ENCODE measurements around the gene MYOF. TPM values are rescaled to one million over a fixed set of nuclear protein-coding genes. Genes with fewer than 3 reads are reported as not detected.

Gene MYOF
- polyA plus RNA-seq, 3 donors, result 9.7 to 29.1 (median 14.5) TPM

DNA sequence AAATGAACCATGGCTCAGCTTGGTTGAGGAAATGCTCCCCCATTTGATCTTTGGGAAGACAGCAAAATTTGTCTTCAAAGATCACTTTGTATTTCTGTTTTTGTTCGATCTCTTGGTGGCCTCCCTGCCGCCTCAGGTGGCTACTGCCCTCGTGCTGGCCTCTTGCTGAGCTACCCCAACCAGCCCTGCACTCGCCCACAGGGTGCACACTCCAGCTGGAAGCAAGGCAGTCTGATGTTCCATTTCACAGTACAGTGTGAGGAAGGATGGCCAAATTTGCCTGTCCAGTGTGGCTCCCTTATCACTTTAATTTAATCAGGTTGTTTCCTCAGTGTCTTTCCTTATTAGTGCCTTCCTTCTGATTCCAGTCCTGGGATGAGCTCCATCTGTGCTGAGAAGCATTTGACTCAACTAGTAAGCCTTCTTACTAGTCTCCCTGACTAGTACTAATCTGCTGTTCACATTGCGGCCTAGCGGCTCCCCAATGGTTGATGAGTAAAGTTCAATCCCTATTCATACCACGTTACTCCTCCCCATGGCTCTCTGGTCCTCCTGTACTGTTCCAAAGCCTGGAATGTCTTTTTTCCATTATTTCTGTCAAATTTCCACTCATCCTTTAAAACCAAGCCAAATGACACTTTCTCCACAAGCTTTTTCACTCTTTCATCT lies 8.2 kb downstream of the MYOF start:
- no peak overlapping the region for H3K4me3 Mint-ChIP-seq
- H3K36me3 Mint-ChIP-seq, result peaks cover 21 to 34% of the 10 kb centered on the region in 2 donors
- Histone ChIP-seq H3K4me2 (replicated peaks; ENCODE audit: extremely low read depth, low read length, poor library complexity, severe bottlenecking) (no peak overlapping the region), H2AFZ (ENCODE audit: insufficient read depth, low read depth, low read length, poor library complexity, severe bottlenecking) (no peak overlapping the region), H3K9me3 (replicated peaks in 1 of 2; ENCODE audit: control insufficient read depth in 1 of 2, insufficient read depth in 1 of 2, low read length in 2 of 2) (no peaks in the 10 kb centered on the region), H3K27me3 (ENCODE audit: control insufficient read depth in 2 of 2, insufficient read depth in 2 of 2, low read length in 2 of 2) (no peaks in the 10 kb centered on the region), H3K79me2 (ENCODE audit: insufficient read depth, low read length) (peaks cover 92% of the 10 kb centered on the region), H3K4me1 (ENCODE audit: control insufficient read depth in 1 of 2, insufficient read depth in 2 of 2, low read length in 2 of 2) (peaks cover 46 to 72% of the 10 kb centered on the region in 2 donors), H3K9ac (ENCODE audit: insufficient read depth, low read length, poor library complexity, severe bottlenecking) (no peak overlapping the region), H3K27ac (ENCODE audit: low read depth in 1 of 2, low read length in 2 of 2) (peak overlapping the region in 1 of 2 donors; percentile 11), H3K4me3 (replicated peaks in 1 of 3; ENCODE audit: low read depth in 2 of 3, low read length in 3 of 3) (no peak overlapping the region), H3K36me3 (replicated peaks in 1 of 2; ENCODE audit: control insufficient read depth in 1 of 2, insufficient read depth in 2 of 2, low read length in 2 of 2) (peaks cover 0 to 12% of the 10 kb centered on the region in 2 donors), H4K20me1 (ENCODE audit: insufficient read depth, low read length) (peaks cover 12% of the 10 kb centered on the region)
- no peak for DNase-seq
- H3K9me3 Mint-ChIP-seq, result peaks cover 0 to 2% (median 0%) of the 10 kb centered on the region in 7 donors
- no peaks in the 10 kb centered on the region for H3K27me3 Mint-ChIP-seq (ENCODE audit: low read depth in 3 of 3)
- H3K4me1 Mint-ChIP-seq, result peaks cover 58% of the 10 kb centered on the region
- intact Hi-C loops (cut with micrococcal nuclease), result loop anchor here (5.0 kb wide), 2 partner anchors 37 to 47 kb away; no protein-coding TSS in a partner anchor
- H3K27ac Mint-ChIP-seq, result peak overlapping the region in 2 of 7 donors; percentile 0 to 30
- 77% methylated on average over 6 of the region's 7 CpGs for WGBS (ENCODE audit: insufficient coverage)
- TF ChIP-seq, protein P1, sequence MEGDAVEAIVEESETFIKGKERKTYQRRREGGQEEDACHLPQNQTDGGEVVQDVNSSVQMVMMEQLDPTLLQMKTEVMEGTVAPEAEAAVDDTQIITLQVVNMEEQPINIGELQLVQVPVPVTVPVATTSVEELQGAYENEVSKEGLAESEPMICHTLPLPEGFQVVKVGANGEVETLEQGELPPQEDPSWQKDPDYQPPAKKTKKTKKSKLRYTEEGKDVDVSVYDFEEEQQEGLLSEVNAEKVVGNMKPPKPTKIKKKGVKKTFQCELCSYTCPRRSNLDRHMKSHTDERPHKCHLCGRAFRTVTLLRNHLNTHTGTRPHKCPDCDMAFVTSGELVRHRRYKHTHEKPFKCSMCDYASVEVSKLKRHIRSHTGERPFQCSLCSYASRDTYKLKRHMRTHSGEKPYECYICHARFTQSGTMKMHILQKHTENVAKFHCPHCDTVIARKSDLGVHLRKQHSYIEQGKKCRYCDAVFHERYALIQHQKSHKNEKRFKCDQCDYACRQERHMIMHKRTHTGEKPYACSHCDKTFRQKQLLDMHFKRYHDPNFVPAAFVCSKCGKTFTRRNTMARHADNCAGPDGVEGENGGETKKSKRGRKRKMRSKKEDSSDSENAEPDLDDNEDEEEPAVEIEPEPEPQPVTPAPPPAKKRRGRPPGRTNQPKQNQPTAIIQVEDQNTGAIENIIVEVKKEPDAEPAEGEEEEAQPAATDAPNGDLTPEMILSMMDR (IDR thresholded peaks at IDR 0.05), result no peak

DNA sequence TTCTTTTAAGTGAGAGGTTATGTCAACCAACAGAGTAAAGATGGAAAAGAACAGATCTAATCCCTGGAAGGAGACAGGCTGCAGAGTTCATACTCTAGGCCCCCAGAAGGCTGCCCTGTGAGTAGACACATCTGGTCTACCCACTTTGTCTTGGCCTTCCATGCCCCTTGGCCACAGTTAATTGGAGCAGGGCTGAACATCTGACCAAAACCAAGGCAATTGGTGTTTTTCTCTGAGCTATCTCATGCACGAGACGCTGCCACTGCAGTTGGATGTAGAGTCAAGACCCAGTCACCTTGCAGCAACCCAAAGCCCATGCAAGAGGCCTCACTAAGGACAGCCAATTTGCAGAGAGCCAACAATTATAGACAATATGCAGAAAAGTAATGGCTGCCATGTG lies 9.0 kb downstream of the MYOF start:
- H3K4me2 ChIP-seq (replicated peaks; ENCODE audit: extremely low read depth, low read length, poor library complexity, severe bottlenecking), result no peak overlapping the region
- H3K79me2 ChIP-seq (ENCODE audit: insufficient read depth, low read length), result peaks cover 92% of the 10 kb centered on the region
- no peaks in the 10 kb centered on the region for H3K9me3 ChIP-seq (replicated peaks in 1 of 2; ENCODE audit: control insufficient read depth in 1 of 2, insufficient read depth in 1 of 2, low read length in 2 of 2)
- H2AFZ ChIP-seq (ENCODE audit: insufficient read depth, low read depth, low read length, poor library complexity, severe bottlenecking), result no peak overlapping the region
- peaks cover 17% of the 10 kb centered on the region for H4K20me1 ChIP-seq (ENCODE audit: insufficient read depth, low read length)
- H3K36me3 Mint-ChIP-seq, result peaks cover 25 to 34% of the 10 kb centered on the region in 2 donors
- no peak overlapping the region for H3K27ac ChIP-seq (ENCODE audit: low read depth in 1 of 2, low read length in 2 of 2)
- H3K27me3 ChIP-seq (ENCODE audit: control insufficient read depth in 2 of 2, insufficient read depth in 2 of 2, low read length in 2 of 2), result no peaks in the 10 kb centered on the region
- H3K27ac Mint-ChIP-seq, result peak overlapping the region in 1 of 7 donors; percentile 68
- H3K4me1 Mint-ChIP-seq, result peaks cover 56% of the 10 kb centered on the region
- H3K9me3 Mint-ChIP-seq, result peaks cover 0 to 2% (median 0%) of the 10 kb centered on the region in 7 donors
- H3K27me3 Mint-ChIP-seq (ENCODE audit: low read depth in 3 of 3), result no peaks in the 10 kb centered on the region
- H3K9ac ChIP-seq (ENCODE audit: insufficient read depth, low read length, poor library complexity, severe bottlenecking), result no peak overlapping the region
- WGBS (ENCODE audit: insufficient coverage), result 100% methylated on average over 2 of the region's 2 CpGs
- H3K4me3 ChIP-seq (replicated peaks in 1 of 3; ENCODE audit: low read depth in 2 of 3, low read length in 3 of 3), result no peak overlapping the region
- peaks cover 46 to 64% of the 10 kb centered on the region in 2 donors for H3K4me1 ChIP-seq (ENCODE audit: control insufficient read depth in 1 of 2, insufficient read depth in 2 of 2, low read length in 2 of 2)
- intact Hi-C loops (cut with micrococcal nuclease), result loop anchor here (5.0 kb wide), 2 partner anchors 36 to 46 kb away; no protein-coding TSS in a partner anchor
- DNase-seq, result no peak
- no peak overlapping the region for H3K4me3 Mint-ChIP-seq
- TF ChIP-seq, protein P1 (IDR thresholded peaks at IDR 0.05), result no peak
- H3K36me3 ChIP-seq (replicated peaks in 1 of 2; ENCODE audit: control insufficient read depth in 1 of 2, insufficient read depth in 2 of 2, low read length in 2 of 2), result peaks cover 6 to 20% of the 10 kb centered on the region in 2 donors
